Ishikawa (cell line): ENCODE data around the gene CPED1.

Experiments used
- CEBPB ChIP-seq: IDR thresholded peaks from 2 replicates; pipeline ENCODE4 v1.6.1; 2012
- CREB1 ChIP-seq: IDR thresholded peaks from 2 replicates; pipeline ENCODE4 v1.6.1; 2012; ENCODE audit warnings: low read depth
- EGR1 ChIP-seq: IDR thresholded peaks from 2 replicates; pipeline ENCODE4 v1.6.1; 2012
- EP300 ChIP-seq: IDR thresholded peaks from 2 replicates; pipeline ENCODE4 v1.6.1; 2012; ENCODE audit warnings: borderline replicate concordance
- FOXM1 ChIP-seq: IDR thresholded peaks from 2 replicates; pipeline ENCODE4 v1.6.1; 2012; ENCODE audit warnings: low read depth, borderline replicate concordance
- NFIC ChIP-seq: IDR thresholded peaks from 2 replicates; pipeline ENCODE4 v1.6.1; 2012
- RAD21 ChIP-seq: IDR thresholded peaks from 2 replicates; pipeline ENCODE4 v1.6.1; 2012; ENCODE audit warnings: low read depth
- REST ChIP-seq: IDR thresholded peaks from 2 replicates; pipeline ENCODE4 v1.6.1; 2012; ENCODE audit warnings: low read depth, mild to moderate bottlenecking
- TAF1 ChIP-seq: IDR thresholded peaks from 2 replicates; pipeline ENCODE4 v1.6.1; 2012; ENCODE audit warnings: low read depth, mild to moderate bottlenecking
- TCF12 ChIP-seq: IDR thresholded peaks from 2 replicates; pipeline ENCODE4 v1.6.1; 2012; ENCODE audit warnings: low read depth
- TEAD4 ChIP-seq: IDR thresholded peaks from 2 replicates; pipeline ENCODE4 v1.6.1; 2012
- USF1 ChIP-seq: IDR thresholded peaks from 2 replicates; pipeline ENCODE4 v1.6.1; 2012
- YY1 ChIP-seq: IDR thresholded peaks from 2 replicates; pipeline ENCODE4 v1.6.1; 2012; ENCODE audit warnings: low read depth
- ZBTB7A ChIP-seq: IDR thresholded peaks from 2 replicates; pipeline ENCODE4 v1.6.1; 2012; ENCODE audit warnings: low read depth
- TF ChIP-seq, protein P1 (sequence below): IDR thresholded peaks from 2 replicates; pipeline ENCODE4 v1.6.1; 2012

CPED1 gene

GRCh38 chr7:121076350-121077164, 88.0 kb downstream of the CPED1 start:
- TF ChIP-seq USF1 (no peak), EGR1 (no peak), TEAD4 (no peak), YY1 (no peak), TCF12 (no peak), NFIC (no peak), RAD21 (no peak), CREB1 (no peak), ZBTB7A (no peak), CEBPB (no peak), EP300 (no peak), REST (no peak), FOXM1 (no peak), TAF1 (no peak)
- TF ChIP-seq, protein P1, sequence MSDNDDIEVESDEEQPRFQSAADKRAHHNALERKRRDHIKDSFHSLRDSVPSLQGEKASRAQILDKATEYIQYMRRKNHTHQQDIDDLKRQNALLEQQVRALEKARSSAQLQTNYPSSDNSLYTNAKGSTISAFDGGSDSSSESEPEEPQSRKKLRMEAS: no peak

GRCh38 chr7:121077165-121077630, 88.7 kb downstream of the CPED1 start:
- TF ChIP-seq EP300: no peak
- no peak for TF ChIP-seq YY1
- TF ChIP-seq, protein P1: no peak
- TF ChIP-seq NFIC: no peak
- no peak for TF ChIP-seq RAD21
- no peak for TF ChIP-seq FOXM1
- no peak for TF ChIP-seq ZBTB7A
- no peak for TF ChIP-seq REST
- TF ChIP-seq TAF1: no peak
- TF ChIP-seq CEBPB: no peak
- no peak for TF ChIP-seq CREB1
- TF ChIP-seq USF1: no peak
- no peak for TF ChIP-seq TCF12
- TF ChIP-seq EGR1: no peak
- no peak for TF ChIP-seq TEAD4

- TF ChIP-seq NFIC (no peak), EP300 (no peak), REST (no peak), TEAD4 (no peak), TAF1 (no peak), FOXM1 (no peak), ZBTB7A (no peak), RAD21 (no peak), TCF12 (no peak), CREB1 (no peak), USF1 (no peak)
- TF ChIP-seq, protein P1: no peak
Measured at GRCh38 chr7:121078701-121079227, 90.3 kb downstream of the CPED1 start.
